CD4-positive, alpha-beta T cell treated with Interleukin-17A for 4 hours (primary cell): ENCODE data around the gene HIBADH.
A peak's percentile ranks its signal among the peaks of the same experiment; 100 is the strongest.

Experiments used
- DNase-seq: peaks from one replicate; pipeline ENCODE4 v3.0.0-alpha.2; 2020; ENCODE audit warnings: mixed read lengths

The HIBADH gene

GRCh38 chr7:27662490-27663205, at the start of gene HIBADH:
TSS of gene HIBADH (minus strand) at chr7:27662883. CDS start at chr7:27662788, 95 bp downstream.
- DNase-seq = peak; percentile 95

DNA sequence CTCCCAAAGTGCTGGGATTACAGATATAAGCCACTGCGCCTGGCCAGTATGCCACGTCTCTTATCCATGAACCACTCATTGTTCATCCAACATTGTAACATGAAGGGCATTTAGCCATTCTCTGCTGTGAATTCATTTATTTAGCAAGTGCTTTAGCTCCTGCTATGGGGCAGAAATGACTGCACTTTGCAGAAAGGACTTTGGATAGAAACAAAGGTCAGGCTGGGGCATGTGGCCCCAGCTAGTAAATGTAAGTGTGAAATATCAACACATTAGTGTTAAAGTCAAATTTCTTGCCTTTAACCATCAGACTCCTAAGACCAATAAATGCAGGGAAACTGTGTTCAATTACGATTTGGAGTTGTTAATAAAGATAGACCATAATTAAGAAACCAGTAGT, 49.5 kb upstream of the HIBADH start:
- DNase-seq = no peak

DNA sequence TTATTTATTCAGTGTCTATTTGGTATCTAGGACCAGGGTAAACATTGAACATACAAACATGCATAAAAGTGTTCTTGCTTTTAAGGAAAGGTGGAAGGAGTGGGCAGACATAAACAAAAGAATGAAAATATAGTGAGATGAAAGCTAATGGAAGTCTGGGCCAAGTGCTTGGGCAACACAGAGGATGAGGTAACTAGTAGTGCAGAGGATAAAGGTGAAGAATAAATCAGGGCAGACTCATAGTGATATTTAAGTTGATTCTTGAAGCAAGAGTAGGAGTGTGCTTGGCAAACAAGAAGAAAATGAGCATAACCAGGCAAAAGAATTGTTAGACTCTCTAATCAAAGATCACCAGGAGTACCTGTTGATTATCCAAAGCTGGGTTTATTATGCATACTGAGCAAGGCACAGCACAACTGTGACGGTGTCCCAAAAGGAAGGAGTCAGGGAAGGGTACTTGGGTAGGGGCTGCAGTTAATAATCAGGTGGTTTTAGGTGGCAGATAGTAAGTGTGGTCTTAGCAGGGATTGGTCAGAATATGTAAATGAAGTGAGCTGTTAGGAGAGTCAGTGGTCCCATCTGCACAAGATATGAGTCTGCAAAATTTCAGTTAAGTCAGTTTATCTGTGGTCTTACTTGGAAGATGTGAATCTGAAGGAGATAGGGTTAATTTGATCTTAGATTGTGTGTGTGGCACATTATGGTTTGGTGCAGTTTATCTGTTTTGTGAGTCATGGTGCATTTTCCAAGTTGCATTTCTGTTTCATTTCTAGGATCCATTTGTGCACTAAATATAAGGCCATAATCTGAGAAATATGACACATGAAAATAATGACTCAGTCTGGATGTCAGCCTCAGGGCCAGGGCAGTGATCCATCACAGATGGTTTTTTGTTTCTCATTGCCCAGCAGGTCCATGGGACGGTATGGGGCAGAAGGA, 46.7 kb upstream of the HIBADH start:
- no peak for DNase-seq

GRCh38 chr7:27708485-27708884, 45.8 kb upstream of the HIBADH start:
- no peak for DNase-seq

DNA sequence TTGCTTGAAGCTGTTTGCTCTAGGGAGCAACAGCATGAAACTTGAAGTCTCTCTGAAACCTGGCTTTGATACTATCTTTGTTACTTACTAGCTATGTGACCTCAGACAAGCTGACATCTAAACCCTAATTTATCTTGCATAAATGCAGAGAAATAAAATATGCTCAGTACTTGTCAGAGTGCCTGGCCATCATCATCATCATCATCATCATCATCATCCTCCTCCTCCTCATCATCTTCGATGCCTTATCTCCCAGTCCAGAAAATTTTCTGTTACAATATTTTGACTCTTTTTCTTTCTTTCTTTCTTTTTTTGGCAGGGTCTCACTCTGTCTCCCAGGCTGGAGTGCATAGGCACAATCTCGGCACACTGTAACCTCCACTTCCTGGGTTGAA, 42.5 kb upstream of the HIBADH start:
- no peak for DNase-seq

DNA sequence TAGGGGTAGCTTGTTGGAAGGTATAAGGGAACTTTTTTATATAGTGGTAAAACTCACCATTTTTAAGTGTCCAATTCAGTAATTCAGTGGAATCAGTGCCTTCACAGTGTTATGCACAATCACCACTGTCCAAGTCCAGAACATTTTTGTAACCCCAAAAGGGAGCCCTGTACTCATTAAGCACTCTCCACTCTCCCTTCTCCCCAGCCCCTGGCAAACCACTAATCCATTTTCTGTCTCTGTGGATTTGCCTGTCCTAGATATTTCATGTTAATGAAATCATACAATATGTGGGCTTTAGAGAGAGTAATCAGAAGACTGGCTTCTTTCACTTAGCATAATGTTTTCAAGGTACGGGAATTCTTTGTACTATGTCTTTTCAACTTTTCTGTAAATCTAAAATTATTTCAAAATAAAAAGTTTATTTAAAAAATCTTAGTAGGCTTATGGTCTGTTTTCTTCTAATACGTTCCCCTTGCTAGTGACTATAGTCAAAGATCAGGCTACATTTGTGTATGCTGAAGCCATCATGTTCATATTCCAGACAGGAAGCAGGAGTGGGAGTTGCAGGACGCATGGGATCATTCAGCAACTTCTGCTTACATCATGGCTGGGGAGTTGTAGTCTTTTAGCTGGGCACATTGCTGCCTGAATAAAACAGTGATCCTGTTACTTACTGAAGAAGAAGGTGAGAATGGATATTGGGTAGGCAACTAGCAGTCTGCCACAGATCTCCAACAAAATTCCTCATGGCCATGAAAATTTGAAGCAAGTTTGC, 41.9 kb upstream of the HIBADH start:
- no peak for DNase-seq

DNA sequence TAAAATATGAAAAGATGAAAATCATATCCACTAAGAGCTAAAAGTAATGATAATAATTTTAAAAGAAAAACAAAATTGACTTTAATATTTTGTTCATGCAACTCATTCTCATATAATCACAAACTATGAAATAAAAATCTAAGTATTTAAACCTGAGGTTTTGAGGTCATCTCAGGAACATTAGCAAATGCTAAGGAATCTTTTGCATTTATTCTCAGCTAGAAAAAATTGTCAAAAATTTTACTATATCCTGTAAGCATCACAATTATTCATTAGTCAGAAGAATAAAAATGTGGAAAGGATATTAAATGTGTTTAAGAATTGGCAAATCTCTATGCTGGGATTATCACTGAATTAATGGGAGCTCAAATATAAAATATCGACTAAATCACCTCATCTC, 40.5 kb upstream of the HIBADH start:
- DNase-seq = no peak

DNA sequence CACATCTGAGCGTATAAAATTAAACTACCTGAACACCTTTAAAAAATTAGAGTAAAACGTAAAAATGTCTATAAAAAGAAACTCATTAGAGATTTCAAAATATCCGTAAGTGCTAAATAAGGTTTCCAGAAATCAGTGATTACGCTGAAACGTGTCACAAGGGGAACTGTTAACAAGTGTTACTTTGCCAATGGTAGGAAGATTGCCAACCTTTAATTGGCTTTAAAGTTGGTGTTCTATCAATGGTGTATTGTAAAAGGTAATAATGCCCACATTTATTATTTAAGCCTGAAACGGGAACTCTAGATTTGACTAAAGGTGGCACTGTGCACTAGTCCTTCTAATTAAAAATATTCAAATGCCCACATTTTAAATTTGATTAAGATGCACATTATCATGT, 37.8 kb upstream of the HIBADH start:
- no peak for DNase-seq

DNA sequence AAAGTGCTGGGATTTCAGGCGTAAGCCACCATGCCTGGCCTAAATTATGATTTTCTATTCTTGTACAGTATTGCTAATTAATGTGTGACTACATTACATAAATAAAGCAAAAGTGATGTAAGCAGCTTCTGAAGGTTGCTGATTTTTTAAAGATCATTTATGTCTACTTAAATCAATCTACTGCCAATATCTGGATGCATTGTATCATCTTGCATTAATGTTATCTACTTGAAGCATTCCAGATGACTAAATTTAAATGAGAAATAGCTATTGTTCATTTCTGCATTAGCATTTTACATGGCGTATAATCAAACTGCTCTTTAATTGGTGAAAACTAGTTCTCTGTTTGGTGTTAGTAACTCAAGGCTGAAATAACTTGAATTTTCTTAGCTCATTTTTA, 37.1 kb upstream of the HIBADH start:
- DNase-seq = no peak

DNA sequence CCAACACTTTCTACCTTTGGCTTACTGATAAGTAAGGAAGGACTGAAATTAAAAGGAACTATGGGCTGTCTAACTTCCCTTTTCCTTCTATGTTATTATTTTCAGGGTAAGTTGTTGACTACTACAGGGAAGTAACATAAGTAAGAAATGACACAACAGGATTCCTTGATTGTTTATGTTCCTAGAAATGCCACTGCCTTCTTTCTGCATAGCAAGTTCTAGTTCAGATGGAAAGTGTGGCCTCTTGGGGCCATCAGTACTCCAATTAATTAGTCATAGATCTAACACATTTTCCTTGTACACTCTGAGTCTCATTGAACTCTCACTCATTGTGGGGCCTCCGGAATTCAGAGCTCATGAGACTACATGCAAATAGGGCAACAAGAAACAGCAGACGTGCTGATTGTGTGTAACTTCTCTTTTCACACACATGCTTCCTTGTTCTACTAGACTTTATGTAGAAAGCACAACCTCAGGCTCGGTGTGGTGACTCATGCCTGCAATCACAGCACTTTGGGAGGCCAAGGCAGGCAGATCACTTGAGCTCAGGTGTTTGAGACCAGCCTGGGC, 35.3 kb upstream of the HIBADH start:
- no peak for DNase-seq

- DNase-seq = no peak
Measured at GRCh38 chr7:27695096-27695495, 32.4 kb upstream of the HIBADH start.

GRCh38 chr7:27693794-27694193, 31.1 kb upstream of the HIBADH start:
- no peak for DNase-seq

- DNase-seq = no peak
Measured at GRCh38 chr7:27690649-27691048, 28.0 kb upstream of the HIBADH start.

DNA sequence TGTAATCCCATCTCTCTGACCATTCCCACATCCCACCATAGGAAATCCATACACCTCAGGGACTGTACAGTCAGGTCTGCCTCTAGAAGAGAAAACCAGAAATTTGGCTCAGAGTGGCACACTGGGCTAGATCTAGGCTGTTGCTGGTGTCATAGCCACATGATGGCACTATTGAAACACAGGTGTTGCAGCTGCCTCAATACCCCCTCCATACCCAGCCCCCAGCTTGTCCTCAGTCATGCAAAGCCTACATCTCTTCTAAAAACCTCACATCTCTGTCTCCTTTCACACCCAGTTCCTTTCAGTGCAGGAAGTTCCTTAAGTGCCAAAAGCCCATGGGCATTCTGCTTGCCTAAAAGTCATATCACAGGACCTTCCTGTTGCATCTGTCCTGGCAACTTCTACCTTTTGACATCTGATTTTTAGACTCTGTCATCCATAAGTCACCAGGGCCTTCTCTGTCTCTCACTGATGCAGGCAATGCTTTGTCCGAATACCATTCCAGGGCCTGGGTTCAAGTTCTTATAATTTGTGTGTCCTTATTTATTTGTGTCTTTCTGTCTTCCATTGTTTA, 27.0 kb upstream of the HIBADH start:
- peak; percentile 22 for DNase-seq

- DNase-seq = no peak
Measured at GRCh38 chr7:27689150-27689549, 26.5 kb upstream of the HIBADH start.

- no peak for DNase-seq
Measured at GRCh38 chr7:27688646-27689045, 26.0 kb upstream of the HIBADH start.

- DNase-seq = no peak
Measured at GRCh38 chr7:27688056-27688455, 25.4 kb upstream of the HIBADH start.

GRCh38 chr7:27686315-27686714, 23.6 kb upstream of the HIBADH start:
- no peak for DNase-seq

DNA sequence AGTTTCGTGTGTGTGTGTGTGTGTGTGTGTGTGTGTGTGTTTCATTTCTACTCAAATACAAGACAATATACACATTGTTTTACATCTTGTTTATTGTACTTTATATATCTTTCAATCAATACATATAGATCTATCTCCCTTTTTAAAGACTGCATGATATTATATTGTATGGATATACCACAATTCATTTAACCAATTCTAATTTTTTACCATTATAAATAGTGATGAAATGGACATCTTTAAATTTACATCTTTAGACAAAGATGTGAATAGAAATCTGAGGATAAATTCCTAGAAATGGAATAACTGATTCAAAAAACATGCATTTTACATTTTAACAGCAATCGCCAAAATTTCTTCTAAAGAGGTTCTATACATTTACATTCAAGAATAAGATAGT, 23.2 kb upstream of the HIBADH start:
- DNase-seq = no peak

GRCh38 chr7:27685209-27685608, 22.5 kb upstream of the HIBADH start:
- DNase-seq = no peak

DNA sequence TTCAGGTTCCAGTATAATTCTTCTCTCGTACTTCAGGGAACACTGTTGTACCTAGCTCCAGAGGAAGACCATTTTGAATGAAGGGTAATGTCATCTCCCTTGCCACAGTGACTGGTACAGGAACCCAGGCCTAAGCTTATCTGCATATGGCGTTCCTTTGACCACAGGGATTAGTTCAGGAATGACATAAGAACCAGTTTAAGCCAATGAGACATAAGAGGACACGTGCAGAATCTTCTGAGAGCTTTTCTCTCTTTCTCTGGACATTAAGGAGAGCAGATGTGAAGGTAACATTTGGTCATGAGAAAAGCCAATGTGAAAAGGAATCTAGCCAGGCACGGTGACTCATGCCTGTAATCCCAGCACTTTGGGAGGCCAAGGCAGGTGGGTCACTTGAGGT, 21.8 kb upstream of the HIBADH start:
- DNase-seq = no peak

- DNase-seq = no peak
Measured at GRCh38 chr7:27680610-27681009, 17.9 kb upstream of the HIBADH start.
